ENCODE data around the gene CHRNA3.

The CHRNA3 gene

DNA sequence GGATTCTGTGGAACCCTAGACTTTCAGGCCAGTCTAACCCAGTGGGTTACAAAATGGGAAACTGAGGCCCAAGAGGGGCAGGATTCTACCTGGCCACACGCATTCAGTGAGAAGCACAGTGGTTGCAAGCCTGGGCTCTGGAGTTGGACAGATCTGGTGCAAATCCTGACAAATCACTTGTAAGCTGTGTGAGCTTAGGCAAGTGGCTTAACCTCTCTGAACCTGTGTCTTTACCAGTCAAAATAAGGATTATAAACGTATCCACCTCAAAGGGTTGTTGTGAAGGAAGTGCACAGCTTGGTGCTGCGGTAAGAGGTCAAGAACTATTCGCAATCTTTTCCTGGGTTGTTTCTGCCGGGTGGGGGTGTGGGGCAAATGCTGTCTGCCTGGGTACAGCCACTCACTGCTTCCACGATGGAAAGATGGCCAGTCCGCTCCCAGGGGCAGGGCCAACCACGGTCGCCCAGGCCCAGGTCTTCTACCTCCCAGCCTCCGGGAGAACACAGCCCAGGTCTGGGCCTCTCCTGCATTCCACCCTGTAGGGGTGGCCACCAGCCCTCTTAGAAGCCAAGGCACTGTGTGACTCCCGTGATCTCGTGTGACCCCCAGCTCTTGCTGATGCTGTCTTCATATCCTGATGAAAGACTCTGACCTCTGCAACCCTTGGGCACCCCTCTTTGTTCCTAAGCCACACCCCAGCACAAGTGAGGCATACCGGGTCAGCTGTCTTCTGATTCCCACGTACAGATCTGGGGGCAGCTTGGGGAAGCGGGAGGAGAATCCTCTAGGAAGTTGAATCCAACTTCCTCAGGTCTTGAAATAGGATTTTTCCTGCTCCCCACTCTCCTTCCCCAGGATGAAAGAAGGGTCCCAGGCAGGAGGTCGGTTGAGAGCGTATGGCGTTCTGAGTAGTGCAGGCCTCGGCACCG, 1.5 kb downstream of the CHRNA3 start:
- POLR2A ChIA-PET = no interaction called here
- TF ChIP-seq, protein P1, sequence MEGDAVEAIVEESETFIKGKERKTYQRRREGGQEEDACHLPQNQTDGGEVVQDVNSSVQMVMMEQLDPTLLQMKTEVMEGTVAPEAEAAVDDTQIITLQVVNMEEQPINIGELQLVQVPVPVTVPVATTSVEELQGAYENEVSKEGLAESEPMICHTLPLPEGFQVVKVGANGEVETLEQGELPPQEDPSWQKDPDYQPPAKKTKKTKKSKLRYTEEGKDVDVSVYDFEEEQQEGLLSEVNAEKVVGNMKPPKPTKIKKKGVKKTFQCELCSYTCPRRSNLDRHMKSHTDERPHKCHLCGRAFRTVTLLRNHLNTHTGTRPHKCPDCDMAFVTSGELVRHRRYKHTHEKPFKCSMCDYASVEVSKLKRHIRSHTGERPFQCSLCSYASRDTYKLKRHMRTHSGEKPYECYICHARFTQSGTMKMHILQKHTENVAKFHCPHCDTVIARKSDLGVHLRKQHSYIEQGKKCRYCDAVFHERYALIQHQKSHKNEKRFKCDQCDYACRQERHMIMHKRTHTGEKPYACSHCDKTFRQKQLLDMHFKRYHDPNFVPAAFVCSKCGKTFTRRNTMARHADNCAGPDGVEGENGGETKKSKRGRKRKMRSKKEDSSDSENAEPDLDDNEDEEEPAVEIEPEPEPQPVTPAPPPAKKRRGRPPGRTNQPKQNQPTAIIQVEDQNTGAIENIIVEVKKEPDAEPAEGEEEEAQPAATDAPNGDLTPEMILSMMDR (IDR thresholded peaks at IDR 0.05; ENCODE audit: control extremely low read depth, extremely low read depth, low read depth, missing control alignments) = no peak
- DNase-seq (ENCODE audit: extremely low spot score) = no peak
- CTCF ChIA-PET = interaction anchor here (0.7 to 3.1 kb wide), 10 partner anchors 15 to 121 kb away, joined by 3 to 22 read pairs (median 3); no protein-coding TSS in a partner anchor

DNA sequence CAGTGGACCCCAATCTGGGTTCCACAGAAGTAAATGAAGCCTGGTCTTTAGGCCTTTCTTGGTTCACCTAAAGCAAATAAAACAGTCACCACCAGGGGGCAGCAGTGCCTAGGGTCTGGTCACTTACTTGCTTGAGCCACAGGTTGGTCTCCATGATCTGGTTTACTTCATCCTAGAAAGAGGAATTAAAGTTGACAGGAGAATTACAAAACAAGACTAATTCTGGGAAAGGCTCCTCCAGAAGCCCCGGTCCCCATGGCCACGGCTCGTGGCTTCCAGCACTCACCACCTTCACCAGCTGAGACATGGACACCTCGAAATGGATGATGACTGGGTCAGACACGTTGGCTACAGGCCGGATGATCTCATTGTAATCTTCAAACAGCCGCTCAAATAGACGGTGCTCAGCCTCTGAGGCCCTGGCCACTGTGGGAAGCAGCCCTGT, 2.3 kb downstream of the CHRNA3 start:
- POLR2A ChIA-PET = no interaction called here
- CTCF ChIA-PET = interaction anchor here (0.9 to 3.1 kb wide), 10 partner anchors 14 to 133 kb away, joined by 3 to 22 read pairs (median 3); no protein-coding TSS in a partner anchor
- DNase-seq (ENCODE audit: extremely low spot score) = peak; percentile 86
- TF ChIP-seq, protein P1 (IDR thresholded peaks at IDR 0.05; ENCODE audit: control extremely low read depth, extremely low read depth, low read depth, missing control alignments) = peak; percentile 76

DNA sequence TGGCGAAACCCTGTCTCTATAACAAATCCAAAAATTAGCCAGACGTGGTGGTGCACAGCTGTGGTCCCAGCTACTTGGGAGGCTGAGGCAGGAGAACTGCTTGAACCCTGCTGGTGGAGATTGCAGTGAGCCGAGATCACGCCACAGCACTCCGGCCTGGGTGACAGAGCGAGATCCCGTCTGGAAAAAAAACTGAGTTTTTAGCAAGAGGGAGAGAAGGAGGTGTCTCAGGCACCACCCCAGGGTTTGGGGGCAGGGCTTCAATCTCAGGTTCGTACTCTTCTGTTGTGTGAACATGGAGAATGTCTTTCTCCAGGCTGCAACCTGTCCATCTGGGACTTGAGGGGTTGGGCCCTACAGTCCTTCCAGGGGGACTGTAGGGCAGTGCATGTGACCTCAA, 2.7 kb downstream of the CHRNA3 start:
- TF ChIP-seq, protein P1 (IDR thresholded peaks at IDR 0.05; ENCODE audit: control extremely low read depth, extremely low read depth, low read depth, missing control alignments) = no peak
- no peak for DNase-seq (ENCODE audit: extremely low spot score)
- ChIA-PET CTCF (interaction anchor here (0.9 to 3.1 kb wide), 4 partner anchors 13 to 133 kb away, joined by 3 to 22 read pairs (median 3); no protein-coding TSS in a partner anchor), POLR2A (no interaction called here)

DNA sequence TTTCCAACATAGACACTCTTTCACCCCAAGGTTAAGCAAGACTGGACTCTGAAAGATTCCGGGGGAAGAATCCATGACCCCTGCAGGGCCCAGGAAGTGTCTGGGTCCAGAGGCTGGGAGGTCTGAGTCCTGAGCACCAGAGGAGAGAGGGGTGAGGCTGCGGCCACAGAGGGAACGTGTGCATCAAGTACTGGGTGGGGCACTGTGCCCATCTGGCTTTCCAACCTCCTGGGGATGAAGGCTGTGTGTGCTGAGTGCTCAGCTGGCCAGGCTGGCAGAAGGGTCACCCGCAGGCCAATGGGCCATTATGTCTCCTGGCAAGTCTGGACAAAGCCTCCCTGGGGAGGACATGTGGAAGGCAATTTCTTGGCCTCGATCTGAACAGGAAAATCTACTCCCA, 3.3 kb downstream of the CHRNA3 start:
- CTCF ChIA-PET = interaction anchor here (0.9 to 3.1 kb wide), 4 partner anchors 13 to 134 kb away, joined by 3 to 22 read pairs (median 3); no protein-coding TSS in a partner anchor
- TF ChIP-seq, protein P1 (IDR thresholded peaks at IDR 0.05; ENCODE audit: control extremely low read depth, extremely low read depth, low read depth, missing control alignments) = no peak
- no peak for DNase-seq (ENCODE audit: extremely low spot score)
- POLR2A ChIA-PET = no interaction called here

DNA sequence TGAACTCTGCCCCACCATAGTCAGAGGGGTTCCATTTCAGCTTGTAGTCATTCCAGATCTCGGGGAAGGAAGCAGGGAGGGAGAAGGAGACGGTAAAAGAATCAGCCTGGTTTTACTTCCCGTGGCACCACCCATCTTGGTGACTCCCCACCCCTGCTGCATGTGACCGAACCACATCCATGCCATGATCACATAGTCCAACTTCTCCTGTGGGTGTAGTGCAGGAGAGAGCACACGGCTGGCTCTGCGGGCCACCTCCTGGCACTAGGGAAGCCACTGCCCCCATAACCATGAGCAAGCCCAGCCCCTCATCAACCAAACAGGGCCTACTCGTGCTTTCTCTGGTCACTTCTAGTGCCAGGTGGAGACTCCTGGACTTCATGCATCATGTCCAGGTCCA, 3.7 kb downstream of the CHRNA3 start:
- CTCF ChIA-PET = interaction anchor here (1.0 to 1.3 kb wide), 3 partner anchors 12 to 123 kb away, joined by 3 to 5 read pairs (median 3); no protein-coding TSS in a partner anchor
- POLR2A ChIA-PET = no interaction called here
- no peak for DNase-seq (ENCODE audit: extremely low spot score)
- TF ChIP-seq, protein P1 (IDR thresholded peaks at IDR 0.05; ENCODE audit: control extremely low read depth, extremely low read depth, low read depth, missing control alignments) = no peak

DNA sequence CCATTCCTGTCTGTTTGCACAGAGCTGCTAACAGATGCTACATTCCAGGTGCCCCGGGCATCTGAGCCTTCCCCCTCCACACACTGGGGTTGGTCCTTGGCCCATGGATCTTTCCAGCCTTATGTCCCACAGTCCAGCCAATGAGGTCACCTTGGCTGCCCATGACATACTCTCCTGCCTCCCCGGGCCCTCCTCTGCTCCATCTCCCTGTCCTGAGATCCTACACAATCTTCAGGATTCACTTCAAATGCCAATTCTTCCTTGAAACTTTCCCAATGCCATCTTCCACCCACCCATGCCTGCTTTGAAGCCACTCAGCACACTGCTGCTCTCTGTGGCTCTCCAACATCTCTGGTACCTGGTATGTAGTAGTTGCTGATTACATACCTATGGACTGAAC, 4.3 kb downstream of the CHRNA3 start:
- TF ChIP-seq, protein P1 (IDR thresholded peaks at IDR 0.05; ENCODE audit: control extremely low read depth, extremely low read depth, low read depth, missing control alignments) = no peak
- no peak for DNase-seq (ENCODE audit: extremely low spot score)
- ChIA-PET POLR2A (no interaction called here), CTCF (interaction anchor here (1.1 to 1.8 kb wide), 3 partner anchors 76 to 93 kb away, joined by 3 to 6 read pairs (median 5); no protein-coding TSS in a partner anchor)
